ENCODE results near the gene PRAC1.
A peak's percentile ranks its signal among the peaks of the same experiment; 100 is the strongest.

PRAC1 gene

GRCh38 chr17:48754500-48755261 lies 32.4 kb upstream of the PRAC1 start:
- WGBS, 2 experiments (ENCODE audit: insufficient coverage in 2 of 2) = 3 to 4% methylated on average over 48 to 49 of the region's 52 CpGs
- peaks cover 14% of the 10 kb centered on the region for H3K4me1 ChIP-seq (ENCODE audit: control insufficient read depth, insufficient read depth, low read length, poor library complexity, severe bottlenecking)
- no peaks in the 10 kb centered on the region for H3K36me3 ChIP-seq (ENCODE audit: control insufficient read depth, insufficient read depth, low read length)
- H3K27ac ChIP-seq (ENCODE audit: low read depth, low read length, severe bottlenecking) = no peak overlapping the region
- peak overlapping the region; percentile 12 for H3K4me3 ChIP-seq (ENCODE audit: extremely low read depth, insufficient read depth, low read length, poor library complexity, severe bottlenecking)
- no peaks in the 10 kb centered on the region for H3K9me3 ChIP-seq (ENCODE audit: control insufficient read depth, low read length)

GRCh38 chr17:48753794-48754499 lies 31.6 kb upstream of the PRAC1 start:
- H3K27ac ChIP-seq (ENCODE audit: low read depth, low read length, severe bottlenecking) = no peak overlapping the region
- H3K4me1 ChIP-seq (ENCODE audit: control insufficient read depth, insufficient read depth, low read length, poor library complexity, severe bottlenecking) = peaks cover 14% of the 10 kb centered on the region
- no peaks in the 10 kb centered on the region for H3K9me3 ChIP-seq (ENCODE audit: control insufficient read depth, low read length)
- 9 to 14% methylated on average over 17 of the region's 22 CpGs for WGBS, 2 experiments (ENCODE audit: insufficient coverage in 2 of 2)
- no peak overlapping the region for H3K4me3 ChIP-seq (ENCODE audit: extremely low read depth, insufficient read depth, low read length, poor library complexity, severe bottlenecking)
- no peaks in the 10 kb centered on the region for H3K36me3 ChIP-seq (ENCODE audit: control insufficient read depth, insufficient read depth, low read length)

DNA sequence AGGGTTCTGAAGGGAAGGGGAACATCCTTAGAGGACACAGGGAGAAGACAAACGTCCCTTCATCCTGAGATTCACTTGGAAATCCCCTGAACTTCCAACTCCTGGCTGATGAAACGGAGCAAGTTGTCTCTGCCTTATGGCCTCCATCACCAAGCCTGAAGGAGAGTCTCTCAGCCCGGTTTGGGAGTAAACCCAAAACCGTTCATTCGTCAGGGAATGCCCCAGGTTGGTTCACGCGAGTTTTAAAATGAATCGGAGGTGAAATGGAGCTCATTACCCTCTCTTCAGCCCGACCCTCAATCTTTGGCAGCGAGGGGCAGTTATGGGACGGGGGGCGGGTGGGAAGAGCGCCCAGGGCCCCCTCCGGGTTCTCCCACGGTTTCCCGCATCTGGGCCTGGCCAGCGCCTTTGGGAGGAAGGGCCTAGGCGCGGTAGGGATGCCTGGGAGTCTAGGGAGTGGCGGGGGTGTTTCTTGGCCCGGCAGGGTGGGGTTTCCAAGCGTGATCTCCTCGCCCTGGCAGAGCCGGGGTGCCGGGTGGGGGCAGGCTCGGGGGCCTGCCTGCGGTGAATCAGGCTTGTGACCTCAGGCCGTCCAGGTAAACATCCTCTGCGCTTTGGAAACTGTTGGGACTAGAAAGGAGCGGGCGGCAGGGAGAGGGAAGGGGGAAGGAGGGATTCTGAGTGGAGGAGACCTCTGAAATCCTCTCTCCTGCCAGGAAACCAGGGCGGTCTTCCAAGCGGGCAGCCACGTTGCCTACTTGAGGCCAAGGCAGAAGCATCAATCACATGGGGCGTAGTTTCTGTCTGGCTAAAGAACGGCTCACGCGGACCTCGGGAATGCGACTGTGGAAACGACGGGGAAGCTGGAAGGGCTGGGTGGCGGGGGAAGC lies 30.3 kb upstream of the PRAC1 start:
- Histone ChIP-seq H3K27ac (ENCODE audit: low read depth, low read length, severe bottlenecking) (no peak overlapping the region), H3K9me3 (ENCODE audit: control insufficient read depth, low read length) (no peaks in the 10 kb centered on the region), H3K4me3 (ENCODE audit: extremely low read depth, insufficient read depth, low read length, poor library complexity, severe bottlenecking) (no peak overlapping the region), H3K4me1 (ENCODE audit: control insufficient read depth, insufficient read depth, low read length, poor library complexity, severe bottlenecking) (peaks cover 14% of the 10 kb centered on the region), H3K36me3 (ENCODE audit: control insufficient read depth, insufficient read depth, low read length) (no peaks in the 10 kb centered on the region)
- 6 to 9% methylated on average over 22 to 31 of the region's 43 CpGs for WGBS, 2 experiments (ENCODE audit: insufficient coverage in 2 of 2)

DNA sequence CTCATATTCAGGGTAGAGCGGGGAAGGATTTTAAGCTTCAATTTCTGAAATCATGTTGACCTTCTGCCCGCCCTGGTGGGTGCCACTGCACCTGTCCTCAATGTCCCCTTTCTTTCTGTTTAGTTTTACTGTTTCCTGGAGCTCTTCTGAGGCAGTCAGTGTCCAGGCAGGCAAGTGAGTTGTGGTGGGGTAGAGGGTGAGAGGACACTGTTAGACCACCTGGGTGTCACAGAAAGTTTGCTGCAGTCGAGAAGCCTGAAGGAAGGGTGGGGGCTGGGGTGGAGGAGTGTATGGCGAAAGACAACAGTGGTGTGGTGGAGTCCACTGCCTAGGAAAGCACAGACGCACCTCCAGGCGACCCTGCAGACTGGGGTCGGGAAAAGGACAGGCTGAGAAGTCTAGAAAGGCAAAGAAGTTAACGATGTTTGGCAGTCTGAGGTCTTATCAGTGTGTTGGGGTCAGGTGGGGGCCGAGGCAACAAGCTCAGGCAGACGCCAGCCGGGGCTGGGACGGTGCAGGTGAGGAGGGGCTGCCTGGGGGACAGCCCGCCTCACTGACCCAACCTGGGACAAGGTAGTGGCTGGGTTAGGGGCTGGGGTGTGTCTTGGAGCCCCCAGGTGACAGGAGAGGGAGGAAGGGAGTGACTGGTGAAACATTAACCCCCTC lies 29.5 kb upstream of the PRAC1 start:
- Histone ChIP-seq H3K4me3 (ENCODE audit: extremely low read depth, insufficient read depth, low read length, poor library complexity, severe bottlenecking) (no peak overlapping the region), H3K4me1 (ENCODE audit: control insufficient read depth, insufficient read depth, low read length, poor library complexity, severe bottlenecking) (peaks cover 17% of the 10 kb centered on the region), H3K36me3 (ENCODE audit: control insufficient read depth, insufficient read depth, low read length) (no peaks in the 10 kb centered on the region), H3K9me3 (ENCODE audit: control insufficient read depth, low read length) (no peaks in the 10 kb centered on the region), H3K27ac (ENCODE audit: low read depth, low read length, severe bottlenecking) (no peak overlapping the region)
- 6 to 8% methylated on average over 10 to 11 of the region's 13 CpGs for WGBS, 2 experiments (ENCODE audit: insufficient coverage in 2 of 2)

DNA sequence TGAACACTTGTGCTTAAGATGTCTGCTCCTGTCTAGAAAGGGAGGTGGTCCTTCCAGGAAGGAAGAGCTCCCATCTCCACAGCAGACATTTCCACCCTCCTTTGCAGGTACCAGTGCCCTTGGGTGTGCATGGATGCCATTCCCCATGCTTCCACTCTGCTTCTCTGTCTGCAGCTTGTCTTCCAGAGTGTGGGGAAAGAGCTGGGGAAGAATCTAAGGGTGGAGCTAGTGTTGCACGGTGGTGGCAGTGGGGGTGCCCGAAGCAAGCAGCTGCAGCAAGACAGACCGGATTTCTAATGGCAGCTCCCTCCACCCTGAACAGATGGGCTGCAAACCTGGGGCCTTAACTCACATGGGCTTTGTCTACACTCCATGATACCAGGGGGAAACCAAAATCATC lies 28.9 kb upstream of the PRAC1 start:
- 0 to 6% methylated on average over 1 to 3 of the region's 3 CpGs for WGBS, 2 experiments (ENCODE audit: insufficient coverage in 2 of 2)
- peaks cover 22% of the 10 kb centered on the region for H3K4me1 ChIP-seq (ENCODE audit: control insufficient read depth, insufficient read depth, low read length, poor library complexity, severe bottlenecking)
- H3K27ac ChIP-seq (ENCODE audit: low read depth, low read length, severe bottlenecking) = no peak overlapping the region
- H3K4me3 ChIP-seq (ENCODE audit: extremely low read depth, insufficient read depth, low read length, poor library complexity, severe bottlenecking) = no peak overlapping the region
- H3K9me3 ChIP-seq (ENCODE audit: control insufficient read depth, low read length) = no peaks in the 10 kb centered on the region
- H3K36me3 ChIP-seq (ENCODE audit: control insufficient read depth, insufficient read depth, low read length) = no peaks in the 10 kb centered on the region

DNA sequence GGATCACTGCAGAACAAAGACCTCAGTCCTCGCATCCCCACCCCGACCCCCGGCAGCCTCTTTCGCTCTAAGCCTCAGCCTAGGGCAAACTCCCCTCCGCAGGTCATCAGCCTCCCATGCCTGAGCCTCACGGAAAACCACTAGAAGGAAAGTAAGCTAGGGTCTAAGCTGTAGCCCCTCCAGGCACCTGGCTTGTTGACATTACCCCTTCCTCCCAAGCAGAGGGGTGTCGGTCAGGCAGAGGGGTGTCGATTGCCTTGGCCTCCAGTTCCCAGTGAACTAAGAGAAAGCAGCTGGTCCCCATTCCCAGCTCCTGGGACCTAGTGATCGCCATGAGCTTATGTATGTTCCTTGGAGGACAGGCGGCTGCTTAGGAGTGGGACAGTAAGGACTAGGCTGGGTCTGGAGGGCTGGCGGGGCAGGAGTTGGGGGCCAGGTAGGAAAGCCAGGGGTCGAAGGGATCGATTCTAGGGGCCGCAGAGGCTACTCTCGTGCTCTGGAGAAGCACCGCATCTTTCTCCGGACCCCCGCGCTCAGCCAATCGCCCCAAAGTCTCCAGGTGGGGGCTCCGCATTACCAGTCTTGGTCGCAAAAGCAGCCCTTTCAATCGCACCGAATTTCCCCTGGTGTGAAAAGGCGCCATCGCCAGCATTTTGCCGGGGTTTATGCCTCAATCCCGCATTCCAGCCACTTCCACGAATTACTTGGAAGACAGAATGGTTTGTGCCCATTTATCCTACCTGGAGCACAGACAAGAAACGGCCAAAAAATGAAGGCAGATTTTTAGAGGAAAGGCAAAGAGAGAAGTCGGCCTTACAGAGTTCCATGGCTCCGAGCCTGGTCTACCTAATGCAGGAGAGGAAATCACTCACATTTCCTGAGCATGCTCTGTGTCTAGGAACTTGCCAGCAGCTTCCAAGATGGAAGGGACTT lies 27.6 kb upstream of the PRAC1 start:
- Histone ChIP-seq H3K9me3 (ENCODE audit: control insufficient read depth, low read length) (no peaks in the 10 kb centered on the region), H3K4me3 (ENCODE audit: extremely low read depth, insufficient read depth, low read length, poor library complexity, severe bottlenecking) (no peak overlapping the region), H3K36me3 (ENCODE audit: control insufficient read depth, insufficient read depth, low read length) (no peaks in the 10 kb centered on the region), H3K4me1 (ENCODE audit: control insufficient read depth, insufficient read depth, low read length, poor library complexity, severe bottlenecking) (peaks cover 22% of the 10 kb centered on the region), H3K27ac (ENCODE audit: low read depth, low read length, severe bottlenecking) (no peak overlapping the region)
- 4 to 9% methylated on average over 28 to 32 of the region's 32 CpGs for WGBS, 2 experiments (ENCODE audit: insufficient coverage in 2 of 2)

GRCh38 chr17:48748718-48749566 lies 26.6 kb upstream of the PRAC1 start:
- Histone ChIP-seq H3K27ac (ENCODE audit: low read depth, low read length, severe bottlenecking) (no peak overlapping the region), H3K4me1 (ENCODE audit: control insufficient read depth, insufficient read depth, low read length, poor library complexity, severe bottlenecking) (peaks cover 17% of the 10 kb centered on the region), H3K4me3 (ENCODE audit: extremely low read depth, insufficient read depth, low read length, poor library complexity, severe bottlenecking) (no peak overlapping the region), H3K9me3 (ENCODE audit: control insufficient read depth, low read length) (no peaks in the 10 kb centered on the region), H3K36me3 (ENCODE audit: control insufficient read depth, insufficient read depth, low read length) (no peaks in the 10 kb centered on the region)
- 20 to 24% methylated on average over 3 to 4 of the region's 16 CpGs for WGBS, 2 experiments (ENCODE audit: insufficient coverage in 2 of 2)

DNA sequence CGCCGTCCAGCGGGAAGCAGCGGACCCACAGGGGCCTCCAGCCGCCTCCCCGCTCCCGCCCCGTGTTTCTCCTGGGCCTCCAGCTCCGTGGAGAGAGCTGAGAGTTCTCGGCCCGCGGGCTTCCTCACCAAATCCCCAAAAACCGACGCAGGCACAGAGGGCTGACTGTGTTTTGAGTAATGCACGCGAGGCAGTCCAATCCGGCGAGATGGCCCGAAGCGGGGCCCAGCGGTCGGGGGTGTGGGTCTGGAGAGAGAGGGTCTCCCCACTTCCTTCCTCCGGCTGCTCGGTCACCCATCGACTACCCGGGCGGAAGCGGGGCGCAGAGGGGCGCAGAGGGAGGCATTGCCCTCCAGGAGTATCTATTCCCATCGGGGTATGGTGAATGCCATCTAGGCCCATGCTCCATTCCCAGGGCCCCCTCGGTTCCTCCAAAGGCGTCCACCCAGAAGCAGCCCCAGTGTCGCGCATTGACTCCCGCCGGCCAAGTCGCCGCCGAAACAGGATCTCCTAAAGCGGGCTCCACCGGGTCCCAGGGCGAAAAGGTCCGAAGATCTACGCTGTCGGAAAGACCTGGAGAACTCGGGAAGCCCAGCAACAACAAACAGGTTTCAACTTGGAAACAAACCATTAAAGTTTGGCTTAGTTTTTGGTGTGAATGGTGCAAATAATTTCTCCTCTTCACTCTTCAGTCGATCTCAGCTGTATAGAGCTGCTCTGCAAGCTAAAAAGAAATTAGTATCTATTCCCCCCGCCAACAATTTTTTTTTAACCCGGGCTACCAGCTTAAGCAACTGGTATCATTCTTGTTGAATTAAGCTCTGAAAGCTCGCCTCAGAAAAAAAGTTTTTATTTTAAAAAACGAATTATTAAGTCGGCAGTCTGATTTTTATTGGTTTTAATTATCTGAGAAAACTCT lies 25.4 kb upstream of the PRAC1 start:
- Histone ChIP-seq H3K9me3 (ENCODE audit: control insufficient read depth, low read length) (no peaks in the 10 kb centered on the region), H3K4me1 (ENCODE audit: control insufficient read depth, insufficient read depth, low read length, poor library complexity, severe bottlenecking) (peaks cover 8% of the 10 kb centered on the region), H3K36me3 (ENCODE audit: control insufficient read depth, insufficient read depth, low read length) (no peaks in the 10 kb centered on the region), H3K27ac (ENCODE audit: low read depth, low read length, severe bottlenecking) (no peak overlapping the region), H3K4me3 (ENCODE audit: extremely low read depth, insufficient read depth, low read length, poor library complexity, severe bottlenecking) (no peak overlapping the region)
- 1% methylated on average over 24 to 38 of the region's 53 CpGs for whole genome bisulfite sequencing, 2 experiments (ENCODE audit: insufficient coverage in 2 of 2)

All from mesodermal cell (in vitro differentiated cells).